ENCODE data around the gene IGFLR1.

Gene IGFLR1

GRCh38 chr19:35742121-35742724, at the start of gene IGFLR1:
Gene IGFLR1 (minus strand): TSS chr19:35742452. CDS start chr19:35741180, 1,272 bp downstream.
- FAIRE-seq: no peak

- no peak for FAIRE-seq
These were observed 49.6 kb upstream of the IGFLR1 start for GRCh38 chr19:35791814-35792279.

GRCh38 chr19:35790981-35791813, 48.9 kb upstream of the IGFLR1 start:
- FAIRE-seq: no peak

- no peak for FAIRE-seq
These were observed 48.0 kb upstream of the IGFLR1 start for GRCh38 chr19:35789978-35790944.

- no peak for FAIRE-seq
These were observed 47.1 kb upstream of the IGFLR1 start for GRCh38 chr19:35789195-35789977.

- no peak for FAIRE-seq
These were observed 46.1 kb upstream of the IGFLR1 start for GRCh38 chr19:35788205-35788960.

GRCh38 chr19:35787227-35787799, 45.1 kb upstream of the IGFLR1 start:
- FAIRE-seq: no peak

- FAIRE-seq: no peak
These were observed 44.3 kb upstream of the IGFLR1 start for GRCh38 chr19:35786299-35787160.

- FAIRE-seq: no peak
These were observed 43.0 kb upstream of the IGFLR1 start for GRCh38 chr19:35785339-35785627.

- no peak for FAIRE-seq
These were observed 42.5 kb upstream of the IGFLR1 start for GRCh38 chr19:35784503-35785338.

- FAIRE-seq: no peak
These were observed 41.5 kb upstream of the IGFLR1 start for GRCh38 chr19:35783469-35784434.

GRCh38 chr19:35782589-35782988, 40.3 kb upstream of the IGFLR1 start:
- no peak for FAIRE-seq

- no peak for FAIRE-seq
These were observed 39.4 kb upstream of the IGFLR1 start for GRCh38 chr19:35781650-35782049.

- FAIRE-seq: no peak
These were observed 38.5 kb upstream of the IGFLR1 start for GRCh38 chr19:35780717-35781116.

GRCh38 chr19:35780058-35780457, 37.8 kb upstream of the IGFLR1 start:
- no peak for FAIRE-seq

GRCh38 chr19:35779033-35779432, 36.8 kb upstream of the IGFLR1 start:
- FAIRE-seq: no peak

GRCh38 chr19:35777961-35778360, 35.7 kb upstream of the IGFLR1 start:
- FAIRE-seq: no peak

Measured in endometrium (tissue), 2 donors.